T-helper 9 cell (primary cell): Measurements from ENCODE around the gene DLEC1.

ENCODE experiments used
- DNase-seq: peaks from one replicate; pipeline ENCODE4 v3.0.0-alpha.2; 2020

DLEC1 gene

GRCh38 chr3:38002940-38003339, 36.1 kb upstream of the DLEC1 start:
- DNase-seq = no peak

- peak; percentile 45 for DNase-seq
Measured at GRCh38 chr3:38003371-38003816, 35.6 kb upstream of the DLEC1 start.

GRCh38 chr3:38003817-38004414, 35.1 kb upstream of the DLEC1 start:
- no peak for DNase-seq

- peak; percentile 37 for DNase-seq
Measured at GRCh38 chr3:38004415-38005075, 34.5 kb upstream of the DLEC1 start.

GRCh38 chr3:38005076-38006020, 33.7 kb upstream of the DLEC1 start:
- no peak for DNase-seq

GRCh38 chr3:38006031-38006430, 33.0 kb upstream of the DLEC1 start:
- DNase-seq = no peak

- DNase-seq = no peak
Measured at GRCh38 chr3:38006445-38006995, 32.5 kb upstream of the DLEC1 start.

- DNase-seq = no peak
Measured at GRCh38 chr3:38007754-38008090, 31.3 kb upstream of the DLEC1 start.

GRCh38 chr3:38008191-38008701, 30.8 kb upstream of the DLEC1 start:
- no peak for DNase-seq

GRCh38 chr3:38008971-38009580, 29.9 kb upstream of the DLEC1 start:
- DNase-seq = no peak

- DNase-seq = no peak
Measured at GRCh38 chr3:38009807-38010591, 29.0 kb upstream of the DLEC1 start.

- no peak for DNase-seq
Measured at GRCh38 chr3:38011111-38011510, 27.9 kb upstream of the DLEC1 start.

- no peak for DNase-seq
Measured at GRCh38 chr3:38015485-38015884, 23.5 kb upstream of the DLEC1 start.

- no peak for DNase-seq
Measured at GRCh38 chr3:38015984-38016383, 23.0 kb upstream of the DLEC1 start.

GRCh38 chr3:38016410-38016809, 22.6 kb upstream of the DLEC1 start:
- DNase-seq = no peak

GRCh38 chr3:38016847-38017444, 22.1 kb upstream of the DLEC1 start:
- DNase-seq = no peak

- no peak for DNase-seq
Measured at GRCh38 chr3:38017445-38018295, 21.3 kb upstream of the DLEC1 start.

GRCh38 chr3:38018296-38019266, 20.4 kb upstream of the DLEC1 start:
- no peak for DNase-seq

GRCh38 chr3:38019658-38020341, 19.2 kb upstream of the DLEC1 start:
- no peak for DNase-seq
